ENCODE results near the gene TBCCD1.

The TBCCD1 gene

DNA sequence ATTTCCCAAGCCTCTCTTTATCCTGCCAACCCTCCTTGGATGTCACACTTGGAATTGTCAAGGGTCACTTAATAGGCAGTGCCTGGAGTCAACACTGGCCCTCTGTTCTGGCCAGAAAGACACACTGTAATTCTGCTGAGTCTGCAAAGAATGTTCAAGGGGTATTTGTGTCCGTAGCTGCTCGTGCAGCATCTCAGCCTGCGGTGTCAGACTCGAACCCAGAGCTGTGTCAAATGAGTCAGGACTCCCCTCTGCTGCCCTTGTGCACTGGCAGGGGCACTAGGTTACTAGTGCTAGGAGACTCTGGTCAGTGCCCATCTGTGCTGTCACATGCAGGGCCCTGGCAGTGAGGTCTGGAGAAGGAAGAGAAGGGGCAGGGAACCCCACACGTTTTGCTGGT is 44.9 kb upstream of the TBCCD1 start:
- no peak for TF ChIP-seq ZFX (IDR thresholded peaks at IDR 0.05)
- TF ChIP-seq CTCF (conservative IDR thresholded peaks at IDR 0.05) = no peak
- no peak overlapping the region for H3K27ac ChIP-seq

- no peak overlapping the region for H3K27ac ChIP-seq
- TF ChIP-seq CTCF (conservative IDR thresholded peaks at IDR 0.05) = peak; percentile 40
- TF ChIP-seq ZFX (IDR thresholded peaks at IDR 0.05) = no peak
Observed at GRCh38 chr3:186609247-186609868, 42.2 kb upstream of the TBCCD1 start.

DNA sequence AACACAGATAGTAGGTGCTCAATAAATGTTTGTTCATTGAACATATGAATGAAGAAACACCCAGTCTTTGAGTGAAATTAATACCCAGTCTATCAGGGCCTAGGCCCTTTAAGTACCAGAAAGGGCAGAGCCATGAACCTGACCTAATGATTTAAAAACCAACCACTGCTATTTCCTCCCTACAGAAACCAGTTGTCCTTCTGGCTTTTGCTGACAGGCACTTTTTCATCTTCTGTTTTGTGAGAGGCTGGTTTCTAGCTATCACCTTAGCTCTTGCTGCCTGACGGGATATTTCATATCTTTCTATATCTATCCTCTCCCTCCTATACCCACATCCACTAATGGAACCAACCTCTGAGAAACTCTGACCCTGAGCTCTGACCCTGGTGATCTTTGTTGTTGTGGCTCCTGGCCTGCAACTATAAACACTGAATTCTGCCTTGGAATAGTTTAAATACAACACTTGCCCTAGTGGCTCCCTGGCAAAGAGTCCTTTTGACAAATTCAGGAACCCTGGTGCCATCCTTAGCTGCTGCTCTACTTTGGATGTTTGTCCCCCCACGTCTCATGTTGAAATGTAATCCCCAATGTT is 41.6 kb upstream of the TBCCD1 start:
- TF ChIP-seq ZFX (IDR thresholded peaks at IDR 0.05) (no peak), CTCF (conservative IDR thresholded peaks at IDR 0.05) (no peak)
- no peak overlapping the region for H3K27ac ChIP-seq

GRCh38 chr3:186605561-186606545 is 38.7 kb upstream of the TBCCD1 start:
- TF ChIP-seq CTCF (conservative IDR thresholded peaks at IDR 0.05) = no peak
- no peak for TF ChIP-seq ZFX (IDR thresholded peaks at IDR 0.05)
- H3K27ac ChIP-seq = no peak overlapping the region

GRCh38 chr3:186605078-186605477 is 37.9 kb upstream of the TBCCD1 start:
- no peak overlapping the region for H3K27ac ChIP-seq
- TF ChIP-seq CTCF (conservative IDR thresholded peaks at IDR 0.05) (no peak), ZFX (IDR thresholded peaks at IDR 0.05) (no peak)

DNA sequence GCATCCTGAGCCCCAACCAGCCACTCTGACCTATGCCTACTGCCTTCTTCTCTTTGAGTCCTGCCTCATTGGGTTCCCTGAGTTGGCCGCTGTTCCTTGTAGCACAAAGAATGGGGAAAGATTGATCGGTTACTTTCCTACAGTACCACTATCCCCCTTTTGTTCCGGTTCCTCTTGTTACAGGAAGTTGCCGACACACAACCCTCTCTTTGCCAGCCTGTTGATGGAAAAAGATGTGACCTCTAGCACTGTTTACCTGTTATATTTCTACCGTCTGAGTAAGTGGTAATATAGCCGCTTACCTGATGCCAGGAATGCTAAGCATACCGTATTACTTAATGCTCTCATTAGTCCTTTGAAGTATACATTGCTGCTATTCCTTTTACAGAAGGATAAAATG is 36.0 kb upstream of the TBCCD1 start:
- no peak for TF ChIP-seq CTCF (conservative IDR thresholded peaks at IDR 0.05)
- TF ChIP-seq ZFX (IDR thresholded peaks at IDR 0.05) = no peak
- no peak overlapping the region for H3K27ac ChIP-seq

GRCh38 chr3:186600896-186601295 is 33.8 kb upstream of the TBCCD1 start:
- H3K27ac ChIP-seq = no peak overlapping the region
- TF ChIP-seq ZFX (IDR thresholded peaks at IDR 0.05) = no peak
- TF ChIP-seq CTCF (conservative IDR thresholded peaks at IDR 0.05) = no peak

Data from C4-2B (cell line).